Left ventricle myocardium inferior (tissue), 1 donor: ENCODE measurements around the gene OR5I1. TPM values are rescaled to one million over a fixed set of nuclear protein-coding genes. Genes with fewer than 3 reads are reported as not detected.

Experiments
- DNase-seq: peaks from one replicate; pipeline ENCODE4 v3.0.0-alpha.2; 2020
- H3K27ac ChIP-seq: fragments of 200-600 bp; replicated peaks from 2 replicates; pipeline ENCODE4 v1.8.0; 2021
- H3K27me3 ChIP-seq: fragments of 200-600 bp; 2 replicates; pipeline ENCODE4 v1.8.0; 2021; ENCODE audit warnings: low read depth
- H3K36me3 ChIP-seq: fragments of 200-600 bp; 2 replicates; pipeline ENCODE4 v1.8.0; 2021
- H3K4me1 ChIP-seq: fragments of 200-600 bp; 2 replicates; pipeline ENCODE4 v1.8.0; 2021
- H3K4me3 ChIP-seq: fragments of 200-600 bp; 2 replicates; pipeline ENCODE4 v1.8.0; 2021; ENCODE audit warnings: mild to moderate bottlenecking, moderate library complexity
- H3K9me3 ChIP-seq: fragments of 200-600 bp; replicated peaks from 2 replicates; pipeline ENCODE4 v1.8.0; 2021
- intact Hi-C: fragments of 100-400 bp; cut with micrococcal nuclease; formaldehyde crosslinking; loops from one replicate; pipeline ENCODE4 v1.11.0; 2022
- long read RNA-seq: library from polyadenylated mRNA; unstranded; transcript quantifications from one replicate; pipeline ENCODE4 v2.0.0, GENCODE V29; 2021
- total RNA-seq: library from RNA; stranded (reverse); fragmentation: NEBNext Ultra II Directional; extraction: Animal tissue kit (Norgen Biotek cat#: 25700); gene quantifications from one replicate; pipeline ENCODE4 v1.2.1, GENCODE V29; 2021
- TF ChIP-seq, protein P1 (sequence below): fragments of 200-600 bp; IDR thresholded peaks from 2 replicates; pipeline ENCODE4 v1.8.0; 2021; ENCODE audit warnings: antibody characterized with exemption, mild to moderate bottlenecking, borderline replicate concordance
- donor health status: DM: no; HTN: yes; CAD: no; lungs with severe emphysema.

OR5I1 gene
- not detected for total RNA-seq
- long read RNA-seq: 0 reads

DNA sequence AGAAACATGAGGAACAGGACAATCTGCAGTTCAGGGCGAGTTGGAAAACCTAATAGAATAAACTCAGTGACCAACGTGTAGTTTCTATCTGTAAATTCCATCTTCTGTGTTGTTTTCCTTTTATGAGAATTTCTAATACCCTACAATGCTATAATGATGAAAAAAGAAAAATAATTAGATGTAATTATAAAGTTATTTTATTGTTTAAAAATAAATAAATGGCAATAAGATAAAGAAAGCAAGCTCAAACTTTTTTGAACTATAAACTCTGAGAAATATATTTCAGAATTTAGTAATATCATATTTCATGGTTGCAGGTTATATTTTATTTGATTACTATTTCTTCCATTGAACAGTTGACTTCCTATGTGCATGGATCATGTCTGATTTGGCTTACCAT, at the start of gene OR5I1:
TSS of gene OR5I1 (minus strand) at position 101 of the 400 bp plus-strand sequence. CDS start at position 101, 0 bp downstream.
- intact Hi-C loops: no loop called here

DNA sequence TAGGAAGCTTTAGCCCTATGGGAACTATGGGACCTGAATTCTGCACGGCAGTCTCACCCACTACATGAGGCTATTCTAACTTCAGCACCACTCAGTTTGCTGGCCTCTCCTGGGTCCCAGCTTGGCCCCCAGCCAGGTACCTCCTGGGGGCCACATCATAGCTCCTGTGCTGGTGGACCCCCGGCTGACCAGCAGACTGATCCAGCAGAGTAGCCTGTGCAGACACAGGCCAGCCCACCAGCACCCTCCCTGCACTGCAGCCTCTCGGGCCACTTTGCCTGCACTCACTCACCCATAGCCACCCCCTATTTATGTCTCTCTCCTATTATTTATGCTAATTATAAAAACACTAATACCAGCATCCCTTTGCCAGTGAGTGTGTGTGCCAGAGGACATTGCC, 34.7 kb upstream of the OR5I1 start:
- intact Hi-C loops: no loop called here
- Histone ChIP-seq H3K9me3 (no peaks in the 10 kb centered on the region), H3K4me3 (no peak overlapping the region), H3K36me3 (no peaks in the 10 kb centered on the region), H3K27ac (no peak overlapping the region), H3K4me1 (no peaks in the 10 kb centered on the region), H3K27me3 (no peaks in the 10 kb centered on the region)
- TF ChIP-seq, protein P1, sequence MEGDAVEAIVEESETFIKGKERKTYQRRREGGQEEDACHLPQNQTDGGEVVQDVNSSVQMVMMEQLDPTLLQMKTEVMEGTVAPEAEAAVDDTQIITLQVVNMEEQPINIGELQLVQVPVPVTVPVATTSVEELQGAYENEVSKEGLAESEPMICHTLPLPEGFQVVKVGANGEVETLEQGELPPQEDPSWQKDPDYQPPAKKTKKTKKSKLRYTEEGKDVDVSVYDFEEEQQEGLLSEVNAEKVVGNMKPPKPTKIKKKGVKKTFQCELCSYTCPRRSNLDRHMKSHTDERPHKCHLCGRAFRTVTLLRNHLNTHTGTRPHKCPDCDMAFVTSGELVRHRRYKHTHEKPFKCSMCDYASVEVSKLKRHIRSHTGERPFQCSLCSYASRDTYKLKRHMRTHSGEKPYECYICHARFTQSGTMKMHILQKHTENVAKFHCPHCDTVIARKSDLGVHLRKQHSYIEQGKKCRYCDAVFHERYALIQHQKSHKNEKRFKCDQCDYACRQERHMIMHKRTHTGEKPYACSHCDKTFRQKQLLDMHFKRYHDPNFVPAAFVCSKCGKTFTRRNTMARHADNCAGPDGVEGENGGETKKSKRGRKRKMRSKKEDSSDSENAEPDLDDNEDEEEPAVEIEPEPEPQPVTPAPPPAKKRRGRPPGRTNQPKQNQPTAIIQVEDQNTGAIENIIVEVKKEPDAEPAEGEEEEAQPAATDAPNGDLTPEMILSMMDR: no peak
- no peak for DNase-seq

More for the DNA sequence above, at the start of gene OR5I1:
- Histone ChIP-seq H3K27me3 (peaks cover 5% of the 10 kb centered on the region), H3K36me3 (no peaks in the 10 kb centered on the region), H3K9me3 (peaks cover 11% of the 10 kb centered on the region), H3K4me3 (no peak within 1 kb of the TSS), H3K4me1 (no peaks in the 10 kb centered on the region), H3K27ac (no peak within 1 kb of the TSS)
- TF ChIP-seq, protein P1: no peak
- DNase-seq: no peak

DNA sequence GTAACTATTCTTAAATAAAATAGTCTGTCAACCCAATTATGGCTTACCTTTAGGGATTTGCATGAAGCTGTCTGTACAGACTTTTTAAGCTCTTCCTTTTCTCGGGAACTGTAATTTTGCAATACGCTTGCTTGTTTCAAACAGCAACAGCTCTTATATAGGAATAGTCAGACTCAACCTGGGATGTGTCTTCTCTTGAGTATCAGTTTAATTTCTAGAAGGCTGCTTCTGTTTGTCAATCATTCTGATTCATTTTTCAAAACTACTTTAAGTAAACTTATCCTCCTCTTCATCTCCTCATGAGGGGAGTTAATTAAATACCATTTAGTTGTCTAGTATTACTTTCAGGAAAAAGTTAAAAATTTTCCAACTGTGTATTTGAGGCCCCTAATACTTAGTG, 33.6 kb upstream of the OR5I1 start, which contains the start of gene OR10AG1:
TSS of gene OR10AG1 (minus strand) at position 101 of the 400 bp plus-strand sequence. CDS start at position 63, 38 bp downstream.
- no peaks in the 10 kb centered on the region for H3K4me1 ChIP-seq
- no peak for DNase-seq
- intact Hi-C loops: no loop called here

DNA sequence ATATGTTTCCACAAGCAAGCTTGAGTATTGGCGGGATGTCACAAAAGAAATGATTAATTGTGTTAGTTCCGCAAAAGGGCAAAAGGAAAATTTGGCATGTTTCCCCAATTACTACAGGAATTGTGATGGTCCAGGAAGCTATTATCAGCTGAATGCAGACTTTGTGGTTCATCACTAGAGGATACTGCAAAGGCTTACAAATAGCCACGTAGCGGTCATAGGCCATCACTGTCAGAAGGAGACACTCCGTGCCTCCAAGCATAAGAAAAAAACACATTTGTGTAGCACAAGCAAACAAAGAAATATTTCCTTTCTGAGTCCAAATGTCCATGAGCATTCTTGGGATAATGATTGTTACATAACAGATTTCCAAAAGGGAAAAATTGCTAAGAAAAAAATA, 31.7 kb upstream of the OR5I1 start:
- H3K4me1 ChIP-seq: no peaks in the 10 kb centered on the region

More for the DNA sequence above, 33.6 kb upstream of the OR5I1 start, which contains the start of gene OR10AG1:
- no peak within 1 kb of the TSS for H3K4me3 ChIP-seq
- H3K27ac ChIP-seq: no peak within 1 kb of the TSS
- TF ChIP-seq, protein P1: no peak
- no peaks in the 10 kb centered on the region for H3K9me3 ChIP-seq
- no peaks in the 10 kb centered on the region for H3K27me3 ChIP-seq
- H3K36me3 ChIP-seq: no peaks in the 10 kb centered on the region

DNA sequence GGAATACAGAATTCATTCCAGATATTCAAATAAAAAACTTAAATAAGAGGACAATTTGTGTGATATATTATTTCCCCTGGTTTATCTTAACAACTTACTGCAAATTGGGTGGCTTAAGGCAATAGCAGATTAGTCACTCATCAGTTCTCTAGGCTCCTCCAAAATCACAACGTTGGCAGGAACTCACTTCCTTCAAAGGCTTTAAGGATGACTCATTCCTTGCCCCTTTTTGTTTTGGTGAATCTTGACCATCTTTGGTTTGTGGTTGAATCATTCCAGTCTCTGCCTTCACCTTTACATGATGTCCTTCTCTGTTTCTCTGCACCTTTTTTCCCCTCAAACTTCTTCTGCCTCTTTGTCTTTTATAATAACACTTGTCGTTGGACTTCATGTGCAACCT, 30.2 kb upstream of the OR5I1 start:
- Histone ChIP-seq H3K36me3 (no peaks in the 10 kb centered on the region), H3K27ac (no peak overlapping the region), H3K4me3 (no peak overlapping the region), H3K27me3 (no peaks in the 10 kb centered on the region), H3K9me3 (no peaks in the 10 kb centered on the region), H3K4me1 (no peaks in the 10 kb centered on the region)
- DNase-seq: no peak
- intact Hi-C loops: no loop called here
- TF ChIP-seq, protein P1: no peak

More for the DNA sequence above, 31.7 kb upstream of the OR5I1 start:
- Histone ChIP-seq H3K4me3 (no peak overlapping the region), H3K9me3 (no peaks in the 10 kb centered on the region), H3K36me3 (no peaks in the 10 kb centered on the region), H3K27ac (no peak overlapping the region), H3K27me3 (no peaks in the 10 kb centered on the region)
- DNase-seq: no peak
- intact Hi-C loops: no loop called here
- TF ChIP-seq, protein P1: no peak
